Osteoblast (primary cell): ENCODE results near the gene ITPRIP. TPM values are rescaled to one million over a fixed set of nuclear protein-coding genes. Genes with fewer than 3 reads are reported as not detected.

Experiments used
- DNase-seq: peaks from one replicate; pipeline ENCODE4 v3.0.0; 2011; ENCODE audit warnings: low spot score, mixed read lengths; ENCODE audit not compliant: insufficient read length; ENCODE audit errors: missing footprints
- H2AFZ ChIP-seq: 2 replicates; pipeline ENCODE4 v1.6.0; 2011; ENCODE audit warnings: mild to moderate bottlenecking, low read length
- H3K27ac ChIP-seq: 2 replicates; pipeline ENCODE4 v1.5.1; 2011; ENCODE audit warnings: mild to moderate bottlenecking, low read depth, low read length, moderate library complexity
- H3K27me3 ChIP-seq: 2 replicates; pipeline ENCODE4 v1.6.0; 2012; ENCODE audit warnings: mild to moderate bottlenecking, control low read depth, inconsistent platforms, low read length, moderate library complexity; ENCODE audit not compliant: insufficient read depth
- H3K36me3 ChIP-seq: 2 replicates; pipeline ENCODE4 v1.5.1; 2011; ENCODE audit warnings: mild to moderate bottlenecking, low read length, control low read depth, moderate library complexity; ENCODE audit not compliant: insufficient read depth
- H3K4me1 ChIP-seq: 2 replicates; pipeline ENCODE4 v1.5.1; 2011; ENCODE audit warnings: mild to moderate bottlenecking, low read length, control low read depth, moderate library complexity; ENCODE audit not compliant: insufficient read depth
- H3K4me2 ChIP-seq: 2 replicates; pipeline ENCODE4 v1.6.0; 2011; ENCODE audit warnings: mild to moderate bottlenecking, low read length; ENCODE audit not compliant: insufficient read depth
- H3K4me3 ChIP-seq: fragments of 200-600 bp; sonication (generic); 3 replicates; pipeline ENCODE4 v1.5.1; 2012; ENCODE audit warnings: mild to moderate bottlenecking, low read length, inconsistent platforms; ENCODE audit not compliant: insufficient read depth
- H3K79me2 ChIP-seq: 2 replicates; pipeline ENCODE4 v1.6.0; 2012; ENCODE audit warnings: mild to moderate bottlenecking, low read length, control low read depth, inconsistent platforms; ENCODE audit not compliant: insufficient read depth
- H3K9me3 ChIP-seq: 2 replicates; pipeline ENCODE4 v1.5.1; 2011; ENCODE audit warnings: low read depth, low read length, control low read depth
- H4K20me1 ChIP-seq: 2 replicates; pipeline ENCODE4 v1.6.0; 2012; ENCODE audit warnings: mild to moderate bottlenecking, low read length, control low read depth; ENCODE audit not compliant: insufficient read depth
- total RNA-seq: library from RNA; depleted of rRNA; stranded (reverse); fragments of >200 nt; gene quantifications from 2 replicates; pipeline ENCODE4 v1.2.3, GENCODE V29; 2012
- TF ChIP-seq, protein P1 (sequence below): IDR thresholded peaks from 2 replicates; pipeline ENCODE4 v1.5.1; 2011; ENCODE audit warnings: mild to moderate bottlenecking, low read depth, low read length, moderate library complexity; ENCODE audit errors: extremely low read depth

Gene ITPRIP
- total RNA-seq, 1 donor = 14.8 TPM

DNA sequence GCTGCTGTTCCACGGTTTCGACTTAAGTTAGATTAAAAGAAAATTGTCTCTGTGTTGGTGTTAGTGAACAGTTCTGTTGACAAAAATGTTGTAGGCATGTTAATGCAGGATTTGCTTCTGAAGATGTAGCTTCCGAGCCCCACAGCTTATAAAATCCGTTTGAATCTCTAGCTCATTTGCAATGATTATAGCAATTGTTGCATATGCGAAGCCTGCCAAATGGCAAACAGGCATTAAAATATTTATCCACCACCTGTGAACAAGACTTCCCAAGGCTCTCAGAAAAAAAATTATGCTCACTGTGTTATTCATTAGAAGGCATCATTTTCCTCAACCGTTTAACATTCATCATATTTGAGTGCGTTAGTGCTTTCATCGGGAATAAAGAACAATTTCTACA is 29.6 kb upstream of the ITPRIP start:
- Histone ChIP-seq H3K4me3 (no peak overlapping the region), H3K9me3 (no peaks in the 10 kb centered on the region), H3K4me2 (no peak overlapping the region), H3K79me2 (no peaks in the 10 kb centered on the region), H4K20me1 (no peaks in the 10 kb centered on the region), H3K4me1 (no peaks in the 10 kb centered on the region), H3K36me3 (no peaks in the 10 kb centered on the region), H2AFZ (no peak overlapping the region), H3K27ac (no peak overlapping the region), H3K27me3 (no peaks in the 10 kb centered on the region)
- TF ChIP-seq, protein P1, sequence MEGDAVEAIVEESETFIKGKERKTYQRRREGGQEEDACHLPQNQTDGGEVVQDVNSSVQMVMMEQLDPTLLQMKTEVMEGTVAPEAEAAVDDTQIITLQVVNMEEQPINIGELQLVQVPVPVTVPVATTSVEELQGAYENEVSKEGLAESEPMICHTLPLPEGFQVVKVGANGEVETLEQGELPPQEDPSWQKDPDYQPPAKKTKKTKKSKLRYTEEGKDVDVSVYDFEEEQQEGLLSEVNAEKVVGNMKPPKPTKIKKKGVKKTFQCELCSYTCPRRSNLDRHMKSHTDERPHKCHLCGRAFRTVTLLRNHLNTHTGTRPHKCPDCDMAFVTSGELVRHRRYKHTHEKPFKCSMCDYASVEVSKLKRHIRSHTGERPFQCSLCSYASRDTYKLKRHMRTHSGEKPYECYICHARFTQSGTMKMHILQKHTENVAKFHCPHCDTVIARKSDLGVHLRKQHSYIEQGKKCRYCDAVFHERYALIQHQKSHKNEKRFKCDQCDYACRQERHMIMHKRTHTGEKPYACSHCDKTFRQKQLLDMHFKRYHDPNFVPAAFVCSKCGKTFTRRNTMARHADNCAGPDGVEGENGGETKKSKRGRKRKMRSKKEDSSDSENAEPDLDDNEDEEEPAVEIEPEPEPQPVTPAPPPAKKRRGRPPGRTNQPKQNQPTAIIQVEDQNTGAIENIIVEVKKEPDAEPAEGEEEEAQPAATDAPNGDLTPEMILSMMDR = no peak
- DNase-seq = no peak

DNA sequence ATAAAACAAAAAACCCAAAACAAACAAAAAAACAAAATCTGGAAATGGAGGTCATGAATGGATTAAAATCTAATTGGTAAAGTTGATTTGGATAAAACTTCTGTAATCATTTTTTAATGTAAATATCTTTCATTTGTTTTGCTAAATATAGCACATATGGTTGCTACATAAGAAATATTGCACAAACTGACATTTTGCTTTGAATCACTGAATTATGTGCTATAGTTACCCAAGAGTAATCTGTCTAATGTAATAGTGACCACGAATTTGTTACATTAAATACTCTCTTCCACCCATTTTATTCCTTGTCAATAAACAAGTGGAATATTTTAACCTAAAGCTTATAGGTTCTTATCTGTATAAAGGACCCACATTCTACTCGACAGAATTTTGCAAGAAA is 21.5 kb upstream of the ITPRIP start:
- Histone ChIP-seq H2AFZ (no peak overlapping the region), H3K4me2 (no peak overlapping the region), H3K36me3 (no peaks in the 10 kb centered on the region), H3K27ac (no peak overlapping the region), H3K4me3 (no peak overlapping the region), H3K9me3 (no peaks in the 10 kb centered on the region), H3K79me2 (no peaks in the 10 kb centered on the region), H4K20me1 (no peaks in the 10 kb centered on the region), H3K27me3 (peaks cover 4% of the 10 kb centered on the region), H3K4me1 (no peaks in the 10 kb centered on the region)
- TF ChIP-seq, protein P1 = no peak
- DNase-seq = no peak

DNA sequence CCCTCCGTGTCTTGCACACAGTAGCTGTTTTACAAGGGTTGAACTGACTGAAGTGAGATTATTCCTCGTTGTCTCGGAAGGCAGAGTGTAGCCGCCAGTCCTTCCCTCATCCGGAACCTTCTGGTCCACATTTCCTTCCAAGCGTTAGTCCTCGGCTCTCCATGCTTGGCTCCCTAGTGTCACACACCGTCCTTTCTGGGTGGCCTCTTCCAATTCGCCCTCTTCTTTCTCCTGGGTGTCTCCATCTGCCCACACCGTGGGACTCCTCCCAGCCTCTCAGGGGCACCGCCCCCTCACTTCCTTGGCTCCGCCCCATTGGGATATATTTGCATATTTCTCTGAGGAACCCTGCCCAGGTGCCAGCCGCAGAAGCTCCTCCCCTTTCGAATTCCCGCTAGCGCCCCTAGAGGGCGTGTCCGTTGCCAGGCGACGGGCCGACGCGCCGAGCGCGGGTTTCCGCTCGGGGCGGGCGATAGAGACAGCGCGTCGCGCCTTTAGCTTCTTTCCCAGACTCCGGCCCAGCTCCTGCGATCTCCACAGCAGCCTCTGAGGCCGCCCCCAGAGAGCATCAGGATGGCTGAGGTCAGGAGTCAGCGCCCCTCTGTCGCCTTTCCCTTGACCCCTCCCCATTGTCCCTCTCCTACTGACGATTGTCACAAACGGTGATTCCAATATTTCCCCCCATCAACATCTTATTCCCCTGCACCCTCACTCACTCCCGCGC is 15.2 kb upstream of the ITPRIP start, which contains the start of gene CFAP58:
Gene CFAP58, plus strand, starts transcription at position 509 of the 724 bp plus-strand sequence. Its CDS starts 65 bp downstream, at position 574.
- Histone ChIP-seq H3K4me3 (peak within 1 kb of the TSS; percentile 76), H3K79me2 (no peaks in the 10 kb centered on the region), H2AFZ (peak within 1 kb of the TSS; percentile 95), H3K4me1 (peaks cover 28% of the 10 kb centered on the region), H3K4me2 (peak within 1 kb of the TSS; percentile 97), H3K9me3 (no peaks in the 10 kb centered on the region), H3K27ac (peak within 1 kb of the TSS; percentile 27), H4K20me1 (no peaks in the 10 kb centered on the region), H3K36me3 (no peaks in the 10 kb centered on the region), H3K27me3 (peaks cover 4% of the 10 kb centered on the region)
- peak; percentile 81 for DNase-seq
- TF ChIP-seq, protein P1 = peak; percentile 57

DNA sequence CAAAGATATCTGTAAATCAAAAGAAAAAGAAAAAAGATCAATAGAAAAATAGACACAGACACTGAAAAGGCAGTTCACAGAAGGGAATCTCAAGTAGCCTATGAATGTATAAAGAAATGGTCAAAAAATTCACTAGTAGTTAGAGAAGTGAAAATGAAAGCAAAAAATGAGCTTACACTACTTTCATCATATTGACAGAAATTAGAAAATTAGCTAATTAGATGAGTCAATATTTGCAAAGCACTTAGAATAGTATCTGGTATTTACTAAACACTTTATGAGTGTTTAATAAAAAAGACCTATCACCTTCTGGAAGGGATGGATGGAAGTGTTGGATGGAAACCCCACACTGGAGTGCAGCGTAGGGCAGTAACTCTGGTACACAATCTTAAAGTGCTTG is 13.7 kb upstream of the ITPRIP start:
- no peak overlapping the region for H3K4me2 ChIP-seq
- TF ChIP-seq, protein P1 = no peak
- H3K36me3 ChIP-seq = no peaks in the 10 kb centered on the region
- no peaks in the 10 kb centered on the region for H4K20me1 ChIP-seq
- H3K27ac ChIP-seq = peak overlapping the region; percentile 84
- no peaks in the 10 kb centered on the region for H3K79me2 ChIP-seq
- H2AFZ ChIP-seq = no peak overlapping the region
- no peak for DNase-seq
- H3K4me3 ChIP-seq = no peak overlapping the region
- peaks cover 28% of the 10 kb centered on the region for H3K4me1 ChIP-seq
- no peaks in the 10 kb centered on the region for H3K9me3 ChIP-seq
- H3K27me3 ChIP-seq = peaks cover 4% of the 10 kb centered on the region
